H9 (cell line): ENCODE results near the gene GLT8D1. TPM values are rescaled to one million over a fixed set of nuclear protein-coding genes. Genes with fewer than 3 reads are reported as not detected.

ENCODE experiments used
- DNase-seq: peaks from one replicate; pipeline ENCODE4 v3.0.0-alpha.2; 2017
- H2AFZ ChIP-seq: one replicate; pipeline ENCODE4 v1.6.1; 2013; ENCODE audit warnings: mild to moderate bottlenecking, low read length, control low read depth, moderate library complexity
- H2AK5ac ChIP-seq: 2 replicates; pipeline ENCODE4 v1.6.1; 2013; ENCODE audit warnings: low read length, control low read depth, mixed read lengths; ENCODE audit not compliant: insufficient read length
- H2BK120ac ChIP-seq: one replicate; pipeline ENCODE4 v1.6.1; 2013; ENCODE audit warnings: low read depth, mild to moderate bottlenecking, low read length, control low read depth, inconsistent platforms; ENCODE audit not compliant: poor library complexity, severe bottlenecking
- H2BK12ac ChIP-seq: 2 replicates; pipeline ENCODE4 v1.6.1; 2013; ENCODE audit warnings: low read length, control low read depth, mixed read lengths, low read depth; ENCODE audit not compliant: insufficient read length
- H2BK15ac ChIP-seq: 2 replicates; pipeline ENCODE4 v1.6.1; 2013; ENCODE audit warnings: low read depth, low read length, control low read depth
- H2BK20ac ChIP-seq: one replicate; pipeline ENCODE4 v1.6.1; 2013; ENCODE audit warnings: low read depth, mild to moderate bottlenecking, low read length, control low read depth, inconsistent platforms; ENCODE audit not compliant: poor library complexity, severe bottlenecking
- H2BK5ac ChIP-seq: 2 replicates; pipeline ENCODE4 v1.6.1; 2013; ENCODE audit warnings: low read length, control low read depth, mixed read lengths; ENCODE audit not compliant: insufficient read length
- H3K14ac ChIP-seq: 2 replicates; pipeline ENCODE4 v1.6.1; 2013; ENCODE audit warnings: low read length, control low read depth; ENCODE audit not compliant: insufficient read depth
- H3K18ac ChIP-seq: 2 replicates; pipeline ENCODE4 v1.6.1; 2013; ENCODE audit warnings: low read depth, mild to moderate bottlenecking, mixed read lengths, low read length, control low read depth; ENCODE audit not compliant: insufficient read length
- H3K23ac ChIP-seq: 2 replicates; pipeline ENCODE4 v1.6.1; 2013; ENCODE audit warnings: low read length, control low read depth, mixed read lengths, low read depth; ENCODE audit not compliant: insufficient read length
- H3K23me2 ChIP-seq: 2 replicates; pipeline ENCODE4 v1.6.1; 2013; ENCODE audit warnings: low read depth, mild to moderate bottlenecking, mixed read lengths, low read length, control low read depth; ENCODE audit not compliant: insufficient read length, poor library complexity, severe bottlenecking
- H3K27ac ChIP-seq: 2 replicates; pipeline ENCODE4 v1.5.1; 2013; ENCODE audit warnings: low read length, control low read depth, mixed read lengths, low read depth; ENCODE audit not compliant: insufficient read length
- H3K27me3 ChIP-seq: 2 replicates; pipeline ENCODE4 v1.6.1; 2013; ENCODE audit warnings: low read length, control low read depth, inconsistent platforms; ENCODE audit not compliant: insufficient read depth
- H3K4ac ChIP-seq: 2 replicates; pipeline ENCODE4 v1.6.1; 2013; ENCODE audit warnings: low read depth, mild to moderate bottlenecking, control low read depth, inconsistent platforms, low read length, moderate library complexity
- H3K4me1 ChIP-seq: 2 replicates; pipeline ENCODE4 v1.6.1; 2013; ENCODE audit warnings: low read length, control low read depth, inconsistent platforms; ENCODE audit not compliant: insufficient read depth
- H3K4me2 ChIP-seq: 2 replicates; pipeline ENCODE4 v1.6.1; 2013; ENCODE audit warnings: low read length, control low read depth, mixed read lengths; ENCODE audit not compliant: insufficient read length, insufficient read depth
- H3K56ac ChIP-seq: 2 replicates; pipeline ENCODE4 v1.6.1; 2013; ENCODE audit warnings: low read depth, mild to moderate bottlenecking, mixed read lengths, low read length, control low read depth; ENCODE audit not compliant: insufficient read length
- H3K79me1 ChIP-seq: 2 replicates; pipeline ENCODE4 v1.6.1; 2013; ENCODE audit warnings: low read depth, mild to moderate bottlenecking, moderate library complexity, low read length, control low read depth, inconsistent platforms; ENCODE audit not compliant: insufficient read depth, poor library complexity, severe bottlenecking
- H3K79me2 ChIP-seq: 2 replicates; pipeline ENCODE4 v1.6.1; 2013; ENCODE audit warnings: low read length, control low read depth, inconsistent platforms; ENCODE audit not compliant: insufficient read depth
- H3K9ac ChIP-seq: 2 replicates; pipeline ENCODE4 v1.6.1; 2013; ENCODE audit warnings: low read length, control low read depth, mixed read lengths; ENCODE audit not compliant: insufficient read length; ENCODE audit errors: extremely low read depth
- H3K9me3 ChIP-seq: one replicate; pipeline ENCODE4 v1.6.1; 2013; ENCODE audit warnings: low read depth, low read length, inconsistent platforms; ENCODE audit not compliant: control insufficient read depth
- H3T11ph ChIP-seq: one replicate; pipeline ENCODE4 v1.6.1; 2013; ENCODE audit warnings: mild to moderate bottlenecking, low read length, control low read depth, inconsistent platforms
- H4K20me1 ChIP-seq: one replicate; pipeline ENCODE4 v1.6.1; 2013; ENCODE audit not compliant: control insufficient read depth, insufficient read length, insufficient read depth
- H4K5ac ChIP-seq: 2 replicates; pipeline ENCODE4 v1.6.1; 2013; ENCODE audit warnings: low read depth, mild to moderate bottlenecking, mixed read lengths, low read length, control low read depth; ENCODE audit not compliant: insufficient read length
- H4K8ac ChIP-seq: replicated peaks from 2 replicates; pipeline ENCODE4 v1.6.1; 2013; ENCODE audit warnings: low read length, control low read depth, mixed read lengths, low read depth; ENCODE audit not compliant: insufficient read length
- H4K91ac ChIP-seq: 2 replicates; pipeline ENCODE4 v1.6.1; 2013; ENCODE audit warnings: low read depth, mild to moderate bottlenecking, moderate library complexity, mixed read lengths, low read length, control low read depth; ENCODE audit not compliant: insufficient read length
- H3K27ac Mint-ChIP-seq, 3 experiments: 2 replicates in 2 of 3; 3 replicates in 1 of 3; pipeline ENCODE4 v1.8.0; 2020 to 2021; ENCODE audit warnings: mixed read lengths in 3 of 3, mild to moderate bottlenecking in 1 of 3, moderate library complexity in 1 of 3
- H3K27me3 Mint-ChIP-seq: 2 replicates; pipeline ENCODE4 v1.8.0; 2021; ENCODE audit warnings: low read depth, mild to moderate bottlenecking, moderate library complexity, mixed read lengths
- H3K36me3 Mint-ChIP-seq, 3 experiments: 2 replicates in 2 of 3; 3 replicates in 1 of 3; pipeline ENCODE4 v1.8.0; 2020 to 2021; ENCODE audit warnings: low read depth in 3 of 3, mixed read lengths in 3 of 3; ENCODE audit not compliant: insufficient read depth in 1 of 3
- H3K4me1 Mint-ChIP-seq, 2 experiments: 2 replicates each; pipeline ENCODE4 v1.8.0; 2020; ENCODE audit warnings: mixed read lengths in 2 of 2
- H3K4me3 Mint-ChIP-seq, 2 experiments: 2 replicates in 1 of 2; 3 replicates in 1 of 2; pipeline ENCODE4 v1.8.0; 2020 to 2021; ENCODE audit warnings: mild to moderate bottlenecking in 2 of 2, mixed read lengths in 2 of 2, moderate library complexity in 1 of 2
- H3K9me3 Mint-ChIP-seq, 2 experiments: 2 replicates in 1 of 2; 3 replicates in 1 of 2; pipeline ENCODE4 v1.8.0; 2020; ENCODE audit warnings: mild to moderate bottlenecking in 2 of 2, mixed read lengths in 2 of 2, moderate library complexity in 1 of 2
- CTCF ChIP-seq: fragments of 200-600 bp; sonication (generic); conservative IDR thresholded peaks from 3 replicates; pipeline ENCODE4 v1.8.0; 2021; ENCODE audit warnings: antibody characterized with exemption, mild to moderate bottlenecking
- WGBS: extraction: QIAGEN DNeasy Blood & Tissue Kit; methylation state at CpG from one replicate; pipeline ENCODE4 v1.1.7; 2013; ENCODE audit warnings: missing lambda C conversion rate, low lambda C conversion rate, mixed read lengths; ENCODE audit not compliant: insufficient read length; ENCODE audit errors: extremely low coverage; 5-methylcytosine and 5-hydroxymethylcytosine counted together
- total RNA-seq: library from RNA; stranded (reverse); gene quantifications from 2 replicates; pipeline ENCODE4 v1.2.1, GENCODE V29; 2021

Gene GLT8D1
- total RNA-seq, 1 experiment from 2014 or later = 39.3 TPM

- Histone ChIP-seq H2BK5ac (no peak overlapping the region), H3K27ac (no peak overlapping the region), H3K79me1 (no peaks in the 10 kb centered on the region), H3K23ac (no peak overlapping the region), H3K14ac (no peak overlapping the region), H2AK5ac (no peak overlapping the region), H3K23me2 (no peaks in the 10 kb centered on the region), H3T11ph (no peak overlapping the region), H3K4me1 (no peaks in the 10 kb centered on the region), H4K5ac (no peak overlapping the region), H2BK120ac (no peak overlapping the region), H3K56ac (no peak overlapping the region), H4K91ac (no peak overlapping the region), H3K79me2 (no peaks in the 10 kb centered on the region), H2BK12ac (no peak overlapping the region), H3K27me3 (no peaks in the 10 kb centered on the region), H3K9ac (no peak overlapping the region), H3K9me3 (no peaks in the 10 kb centered on the region), H2BK15ac (no peak overlapping the region), H3K18ac (no peak overlapping the region), H4K20me1 (no peaks in the 10 kb centered on the region), H2AFZ (no peak overlapping the region), H3K4me2 (no peak overlapping the region), H3K4ac (no peak overlapping the region), H2BK20ac (no peak overlapping the region), H4K8ac (no peak overlapping the region)
- H3K4me1 Mint-ChIP-seq = no peaks in the 10 kb centered on the region
- H3K9me3 Mint-ChIP-seq = no peaks in the 10 kb centered on the region; a peak in 1 of 5 replicates
- no peak for TF ChIP-seq CTCF
- WGBS = no CpG with 5 or more reads among the region's 1 CpG
- no peak for DNase-seq
- H3K27ac Mint-ChIP-seq = no peak overlapping the region
- peaks cover 34 to 83% (median 81%) of the 10 kb centered on the region in 3 experiments; a peak in 6 of 7 replicates for H3K36me3 Mint-ChIP-seq
- no peak overlapping the region for H3K4me3 Mint-ChIP-seq
- H3K27me3 Mint-ChIP-seq = no peaks in the 10 kb centered on the region
Observed at GRCh38 chr3:52739730-52740129, 34.1 kb upstream of the GLT8D1 start.
